ENCODE results near the gene ZNF280D.
"Not testable (repeated sequence)": the region's sequence is repeated elsewhere in the genome, so short reads cannot be mapped to it uniquely, and the experiment has no call there.

ZNF280D gene, protein sequence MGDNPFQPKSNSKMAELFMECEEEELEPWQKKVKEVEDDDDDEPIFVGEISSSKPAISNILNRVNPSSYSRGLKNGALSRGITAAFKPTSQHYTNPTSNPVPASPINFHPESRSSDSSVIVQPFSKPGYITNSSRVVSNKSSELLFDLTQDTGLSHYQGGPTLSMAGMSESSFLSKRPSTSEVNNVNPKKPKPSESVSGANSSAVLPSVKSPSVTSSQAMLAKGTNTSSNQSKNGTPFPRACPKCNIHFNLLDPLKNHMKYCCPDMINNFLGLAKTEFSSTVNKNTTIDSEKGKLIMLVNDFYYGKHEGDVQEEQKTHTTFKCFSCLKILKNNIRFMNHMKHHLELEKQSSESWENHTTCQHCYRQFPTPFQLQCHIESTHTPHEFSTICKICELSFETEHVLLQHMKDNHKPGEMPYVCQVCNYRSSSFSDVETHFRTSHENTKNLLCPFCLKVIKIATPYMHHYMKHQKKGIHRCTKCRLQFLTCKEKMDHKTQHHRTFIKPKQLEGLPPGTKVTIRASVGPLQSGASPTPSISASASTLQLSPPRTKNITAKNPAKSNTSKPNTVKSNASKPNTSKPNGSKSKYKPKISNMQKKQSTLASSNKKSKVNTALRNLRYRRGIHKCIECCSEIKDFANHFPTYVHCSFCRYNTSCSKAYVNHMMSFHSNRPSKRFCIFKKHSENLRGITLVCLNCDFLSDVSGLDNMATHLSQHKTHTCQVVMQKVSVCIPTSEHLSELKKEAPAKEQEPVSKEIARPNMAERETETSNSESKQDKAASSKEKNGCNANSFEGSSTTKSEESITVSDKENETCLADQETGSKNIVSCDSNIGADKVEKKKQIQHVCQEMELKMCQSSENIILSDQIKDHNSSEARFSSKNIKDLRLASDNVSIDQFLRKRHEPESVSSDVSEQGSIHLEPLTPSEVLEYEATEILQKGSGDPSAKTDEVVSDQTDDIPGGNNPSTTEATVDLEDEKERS

DNA sequence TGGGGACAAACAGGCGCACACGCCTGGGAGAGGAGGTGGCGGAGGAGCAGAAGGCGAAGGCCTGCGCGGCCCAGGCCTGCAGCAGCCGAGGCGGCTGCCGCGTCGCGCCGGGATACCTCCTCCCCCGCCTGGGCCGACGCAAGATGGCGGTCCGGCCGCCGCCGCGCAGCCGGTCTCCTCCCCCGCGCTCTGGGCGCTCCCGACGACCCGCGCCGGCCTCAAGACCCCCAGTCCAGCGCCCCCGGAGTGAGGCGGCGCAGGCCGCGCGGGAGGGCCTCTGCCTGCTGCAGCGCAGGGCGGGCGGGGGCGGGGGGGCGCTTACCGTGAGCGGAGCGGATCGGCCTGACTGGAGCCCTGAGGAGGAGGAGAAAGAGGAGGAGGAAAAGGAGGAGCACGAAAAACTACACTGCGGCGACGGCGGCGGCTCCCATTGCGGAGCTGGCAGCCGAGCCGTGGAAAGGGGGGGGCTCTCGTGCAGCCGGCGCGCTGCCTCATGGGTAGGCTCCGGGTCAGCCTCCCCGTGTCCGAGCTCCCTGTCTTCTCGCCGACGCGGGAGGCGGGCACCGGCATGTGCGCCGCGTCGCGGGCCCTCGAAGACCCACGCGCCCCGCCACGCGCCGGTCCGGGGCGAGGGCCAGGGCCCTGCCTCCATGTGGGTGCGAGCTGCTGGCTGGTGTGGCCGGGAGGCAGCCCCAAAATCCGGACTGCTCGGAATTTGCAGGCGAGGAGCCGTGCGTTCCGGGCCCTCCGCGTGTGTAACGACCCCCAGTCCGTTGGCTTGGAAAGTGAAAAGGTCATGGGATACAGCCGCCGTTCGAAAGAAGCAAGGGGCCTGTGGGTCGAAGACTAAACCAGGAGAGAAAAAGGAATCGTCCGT lies at the start of gene ZNF280D:
ZNF280D (minus strand) TSS at position 374 of the 877 bp plus-strand sequence. CDS start 26,400 bp downstream, outside the sequence.
- no peaks in the 10 kb centered on the region for H3K9me3 Mint-ChIP-seq
- H3K27me3 Mint-ChIP-seq = no peaks in the 10 kb centered on the region
- H3K36me3 Mint-ChIP-seq (ENCODE audit: low read depth) = peaks cover 19% of the 10 kb centered on the region
- H3K4me1 Mint-ChIP-seq (ENCODE audit: low read depth) = peaks cover 39% of the 10 kb centered on the region
- H3K27ac Mint-ChIP-seq = peak within 1 kb of the TSS; percentile 98
- H3K4me3 Mint-ChIP-seq = peak within 1 kb of the TSS; percentile 94

DNA sequence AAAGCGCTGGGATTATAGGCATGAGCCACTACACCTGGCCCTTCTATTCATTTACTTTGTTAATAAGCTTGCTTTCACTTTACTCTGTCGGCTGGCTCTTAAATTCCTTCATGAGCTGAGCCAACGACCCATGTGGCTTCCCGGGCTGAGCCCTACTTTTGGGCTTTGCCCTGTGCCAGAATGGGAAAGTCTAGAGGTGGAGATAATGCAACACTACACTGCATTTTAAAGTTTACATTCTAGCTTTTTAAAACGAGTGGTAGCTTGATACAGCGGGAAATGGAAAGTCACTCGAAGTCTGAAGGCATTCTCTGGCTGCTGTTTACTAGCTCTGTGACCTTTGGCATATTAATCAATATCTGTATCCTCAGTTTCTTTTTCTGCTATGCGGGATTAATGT lies 49.0 kb upstream of the ZNF280D start:
- Mint-ChIP-seq H3K27ac (no peak overlapping the region), H3K36me3 (ENCODE audit: low read depth) (peaks cover 6% of the 10 kb centered on the region), H3K9me3 (no peaks in the 10 kb centered on the region), H3K4me3 (no peak overlapping the region), H3K4me1 (ENCODE audit: low read depth) (peaks cover 26% of the 10 kb centered on the region), H3K27me3 (peaks cover 5% of the 10 kb centered on the region)

DNA sequence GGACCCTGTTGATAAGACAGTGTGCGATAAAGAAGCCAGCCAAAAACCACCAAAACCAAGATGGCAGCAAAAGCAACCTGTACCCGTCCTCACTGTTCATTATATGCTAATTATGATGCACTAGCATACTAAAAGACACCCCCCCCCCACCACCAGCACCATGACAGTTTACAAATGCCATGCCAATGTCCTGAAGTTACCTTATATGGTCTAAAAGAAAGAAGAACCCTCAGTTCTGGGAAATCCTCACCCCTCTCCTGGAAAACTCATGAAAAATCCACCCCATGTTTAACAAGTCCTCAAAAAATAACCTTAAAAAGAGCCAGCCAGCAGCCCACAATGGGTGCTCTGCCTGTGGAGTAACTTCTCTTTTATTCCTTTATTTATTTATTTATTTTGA lies 48.4 kb upstream of the ZNF280D start:
- Mint-ChIP-seq H3K27ac (no peak overlapping the region), H3K4me1 (ENCODE audit: low read depth) (peaks cover 20% of the 10 kb centered on the region), H3K36me3 (ENCODE audit: low read depth) (peaks cover 6% of the 10 kb centered on the region), H3K4me3 (no peak overlapping the region), H3K9me3 (no peaks in the 10 kb centered on the region), H3K27me3 (peaks cover 5% of the 10 kb centered on the region)

DNA sequence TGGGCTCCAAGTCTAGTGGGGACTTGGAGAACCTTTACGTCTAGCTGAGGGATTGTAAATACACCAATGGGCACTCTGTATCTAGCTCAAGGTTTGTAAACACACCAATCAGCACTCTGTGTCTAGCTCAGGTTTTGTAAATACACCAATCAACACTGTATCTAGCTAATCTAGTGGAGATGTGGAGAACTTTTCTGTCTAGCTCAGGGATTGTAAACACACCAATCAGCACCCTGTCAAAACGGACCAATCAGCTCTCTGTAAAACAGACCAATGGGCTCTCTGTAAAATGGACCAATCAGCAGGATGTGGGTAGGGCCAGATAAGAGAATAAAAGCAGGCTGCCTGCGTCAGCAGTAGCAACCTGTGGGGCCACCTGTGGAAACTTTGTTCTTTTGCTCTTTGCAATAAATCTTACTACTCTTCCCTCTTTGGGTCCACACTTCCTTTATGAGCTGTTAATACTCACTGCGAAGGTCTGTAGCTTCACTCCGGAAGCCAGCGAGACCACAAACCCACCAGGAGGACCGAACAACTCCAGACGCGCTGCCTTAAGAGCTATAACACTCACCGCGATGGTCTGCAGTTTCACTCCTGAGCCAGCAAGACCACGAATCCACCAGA lies 46.9 kb upstream of the ZNF280D start:
- H3K27ac Mint-ChIP-seq = peak overlapping the region; percentile 46
- H3K4me1 Mint-ChIP-seq (ENCODE audit: low read depth) = peaks cover 21% of the 10 kb centered on the region

DNA sequence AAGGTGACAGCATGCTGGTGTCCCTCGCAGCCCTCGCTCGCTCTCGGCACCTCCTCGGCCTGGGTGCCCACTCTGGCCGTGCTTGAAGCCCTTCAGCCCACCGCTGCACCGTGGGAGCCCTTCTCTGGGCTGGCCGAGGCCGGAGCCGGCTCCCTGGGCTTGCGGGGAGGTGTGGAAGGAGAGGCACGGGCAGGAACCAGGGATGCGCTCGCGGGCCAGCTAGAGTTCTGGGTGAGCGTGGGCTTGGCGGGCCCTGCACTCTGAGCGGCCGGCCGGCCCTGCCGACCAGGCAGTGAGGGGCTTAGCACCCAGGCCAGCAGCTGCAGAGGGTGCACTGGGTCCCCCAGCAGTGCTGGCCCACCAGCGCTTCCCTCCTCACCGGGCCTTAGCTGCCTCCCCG lies 46.1 kb upstream of the ZNF280D start:
- not testable (repeated sequence) for H3K4me3 Mint-ChIP-seq

More for the DNA sequence above, 46.9 kb upstream of the ZNF280D start:
- Mint-ChIP-seq H3K27me3 (peaks cover 10% of the 10 kb centered on the region), H3K4me3 (peak overlapping the region; percentile 32)
- H3K36me3 Mint-ChIP-seq (ENCODE audit: low read depth); H3K9me3 Mint-ChIP-seq: not testable (repeated sequence)

DNA sequence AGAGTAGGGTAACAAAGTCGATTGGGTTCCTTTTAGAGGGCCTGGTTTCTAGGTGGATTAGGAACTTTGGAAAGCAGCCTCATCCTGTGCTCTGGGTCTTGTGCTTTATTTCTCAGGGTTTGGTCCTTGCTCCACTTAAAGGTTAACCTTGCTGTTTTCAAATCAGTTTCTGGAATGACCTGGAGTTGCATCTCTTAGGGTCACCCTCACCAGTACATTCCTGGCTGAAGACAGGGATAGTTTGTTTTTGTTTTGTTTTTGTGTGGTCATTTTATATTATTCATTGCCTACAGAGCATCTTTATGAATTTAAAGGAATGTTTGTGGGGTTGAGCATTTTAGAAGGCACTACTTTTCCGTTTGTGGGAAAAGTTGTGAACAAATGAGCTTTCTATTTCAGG lies 45.5 kb upstream of the ZNF280D start:
- Mint-ChIP-seq H3K4me3 (no peak overlapping the region), H3K27ac (peak overlapping the region; percentile 28), H3K9me3 (no peaks in the 10 kb centered on the region), H3K4me1 (ENCODE audit: low read depth) (peaks cover 21% of the 10 kb centered on the region), H3K36me3 (ENCODE audit: low read depth) (peaks cover 6% of the 10 kb centered on the region), H3K27me3 (peaks cover 14% of the 10 kb centered on the region)

More for the DNA sequence above, 46.1 kb upstream of the ZNF280D start:
- H3K27ac Mint-ChIP-seq; H3K36me3 Mint-ChIP-seq (ENCODE audit: low read depth); H3K9me3 Mint-ChIP-seq: not testable (repeated sequence)
- Mint-ChIP-seq H3K27me3 (peaks cover 10% of the 10 kb centered on the region), H3K4me1 (ENCODE audit: low read depth) (peaks cover 21% of the 10 kb centered on the region)

DNA sequence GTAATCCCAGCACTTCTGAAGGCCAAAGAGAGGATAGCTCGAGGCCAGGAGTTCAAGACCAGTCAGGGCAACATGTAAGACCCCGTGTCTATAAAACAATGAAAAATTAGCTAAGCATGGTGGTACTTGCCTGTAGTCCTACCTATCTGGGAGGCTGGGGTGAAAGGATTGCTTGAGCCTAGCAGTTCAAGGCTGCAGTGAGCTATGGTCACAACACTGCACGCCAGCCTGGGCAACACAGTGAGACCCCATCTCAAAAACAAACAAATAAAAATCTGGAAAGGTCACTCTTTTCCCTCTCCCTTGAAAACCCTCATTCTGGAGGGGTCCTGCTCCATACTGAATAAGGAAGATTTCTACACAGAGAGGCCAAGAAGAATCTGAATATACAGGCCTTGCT lies 43.5 kb upstream of the ZNF280D start:
- peaks cover 17% of the 10 kb centered on the region for H3K27me3 Mint-ChIP-seq
- H3K4me3 Mint-ChIP-seq = no peak overlapping the region
- no peaks in the 10 kb centered on the region for H3K9me3 Mint-ChIP-seq
- peaks cover 6% of the 10 kb centered on the region for H3K36me3 Mint-ChIP-seq (ENCODE audit: low read depth)
- no peak overlapping the region for H3K27ac Mint-ChIP-seq
- peaks cover 21% of the 10 kb centered on the region for H3K4me1 Mint-ChIP-seq (ENCODE audit: low read depth)

DNA sequence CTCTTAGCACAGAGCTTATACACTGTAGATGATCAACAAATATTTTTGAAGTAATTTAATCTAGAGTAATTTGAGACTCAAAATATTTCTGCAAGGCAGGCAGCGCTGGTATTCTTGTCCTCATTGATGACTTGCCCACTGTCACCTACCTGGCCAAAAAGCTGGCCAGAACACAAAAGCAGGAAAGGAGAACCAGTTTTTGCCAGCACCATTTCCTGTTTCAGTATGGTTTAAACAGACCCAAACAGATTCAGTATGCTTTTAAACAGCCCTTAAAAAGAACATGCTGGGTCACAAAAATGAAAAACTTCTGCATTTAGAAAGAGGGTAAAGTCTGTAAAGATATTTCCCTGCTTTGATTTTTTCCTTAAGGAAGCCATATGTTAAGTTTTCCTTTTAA lies 42.3 kb upstream of the ZNF280D start:
- H3K36me3 Mint-ChIP-seq (ENCODE audit: low read depth) = peaks cover 6% of the 10 kb centered on the region
- no peak overlapping the region for H3K4me3 Mint-ChIP-seq
- no peak overlapping the region for H3K27ac Mint-ChIP-seq
- H3K4me1 Mint-ChIP-seq (ENCODE audit: low read depth) = peaks cover 16% of the 10 kb centered on the region
- peaks cover 17% of the 10 kb centered on the region for H3K27me3 Mint-ChIP-seq
- no peaks in the 10 kb centered on the region for H3K9me3 Mint-ChIP-seq

DNA sequence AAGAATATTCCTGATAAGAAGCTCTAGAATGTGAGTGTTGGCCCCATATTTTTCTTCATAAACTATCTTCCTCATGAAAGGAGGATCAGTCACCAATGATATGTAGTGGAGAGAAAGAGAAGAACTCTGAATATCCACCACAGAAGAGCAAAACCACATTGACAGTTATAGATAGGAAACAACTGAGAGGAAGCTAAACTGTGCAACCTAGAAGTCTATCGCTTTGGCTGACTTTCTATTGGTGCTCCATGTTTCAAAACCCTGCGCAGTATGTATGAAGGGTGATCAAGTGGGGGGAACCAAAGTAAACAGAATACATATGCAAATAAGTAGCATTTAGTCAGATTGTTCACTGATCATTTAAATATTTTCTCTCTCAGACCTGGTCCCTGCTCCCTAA lies 41.0 kb upstream of the ZNF280D start:
- no peak overlapping the region for H3K4me3 Mint-ChIP-seq
- no peaks in the 10 kb centered on the region for H3K9me3 Mint-ChIP-seq
- peaks cover 17% of the 10 kb centered on the region for H3K27me3 Mint-ChIP-seq
- no peaks in the 10 kb centered on the region for H3K36me3 Mint-ChIP-seq (ENCODE audit: low read depth)
- H3K27ac Mint-ChIP-seq = no peak overlapping the region
- peaks cover 8% of the 10 kb centered on the region for H3K4me1 Mint-ChIP-seq (ENCODE audit: low read depth)

DNA sequence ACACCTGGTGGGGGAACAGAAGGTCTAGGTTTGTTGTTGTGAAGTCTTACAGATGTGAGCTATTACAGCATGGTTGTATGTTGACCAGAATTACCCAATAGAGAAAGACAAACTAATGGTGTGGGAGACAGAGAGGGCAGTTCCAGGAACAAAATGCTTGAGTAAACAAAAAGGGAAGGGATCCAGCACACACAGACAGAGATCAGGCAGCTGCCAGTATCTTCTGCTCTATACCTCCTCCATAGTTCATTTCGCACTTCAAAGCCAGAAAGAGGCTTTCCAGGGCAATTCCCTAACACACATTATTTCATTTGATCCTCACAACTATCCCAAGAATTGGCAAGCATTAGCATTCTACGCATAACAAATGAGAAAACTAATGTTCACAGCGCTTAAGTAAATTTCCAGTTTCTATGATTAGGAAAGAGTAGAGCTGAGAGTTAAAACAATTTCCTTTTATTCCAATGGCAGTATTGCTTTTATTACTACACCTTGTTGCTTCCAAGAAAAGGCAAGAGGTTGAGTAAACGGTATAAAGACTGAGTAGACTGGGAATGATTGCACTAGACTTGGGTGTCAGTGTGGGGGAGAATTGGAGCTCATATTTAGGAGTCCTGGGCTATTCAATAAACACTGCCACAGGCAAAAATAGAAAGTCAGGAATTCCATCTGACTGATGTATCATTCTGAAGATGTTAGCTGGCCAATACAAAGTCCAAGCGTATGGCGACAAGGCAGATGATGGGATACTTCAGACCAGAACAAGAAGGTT lies 39.7 kb upstream of the ZNF280D start:
- Mint-ChIP-seq H3K4me3 (no peak overlapping the region), H3K9me3 (no peaks in the 10 kb centered on the region), H3K36me3 (ENCODE audit: low read depth) (no peaks in the 10 kb centered on the region), H3K4me1 (ENCODE audit: low read depth) (peaks cover 4% of the 10 kb centered on the region), H3K27me3 (peaks cover 12% of the 10 kb centered on the region), H3K27ac (no peak overlapping the region)

DNA sequence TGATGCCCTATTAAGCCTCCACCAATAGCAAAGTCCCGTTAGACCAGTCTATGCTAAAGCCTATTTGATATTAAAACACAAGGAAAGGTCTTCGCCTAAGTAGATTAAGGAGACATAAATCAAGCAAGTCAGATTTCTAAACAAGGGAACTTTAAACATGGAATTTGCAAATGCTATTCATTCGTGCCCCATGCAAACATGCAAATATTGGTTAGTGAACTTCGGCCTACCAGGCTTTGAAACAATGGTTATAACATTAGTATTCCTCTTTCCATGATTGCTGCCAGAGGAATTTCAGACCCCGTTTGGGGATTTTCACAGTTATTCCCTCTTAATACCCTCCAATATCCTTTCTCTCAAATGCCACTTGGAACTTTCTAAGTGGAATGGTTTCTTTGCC lies 36.9 kb upstream of the ZNF280D start:
- peaks cover 17% of the 10 kb centered on the region for H3K4me1 Mint-ChIP-seq (ENCODE audit: low read depth)
- no peak overlapping the region for H3K4me3 Mint-ChIP-seq
- no peak overlapping the region for H3K27ac Mint-ChIP-seq
- no peaks in the 10 kb centered on the region for H3K36me3 Mint-ChIP-seq (ENCODE audit: low read depth)
- no peaks in the 10 kb centered on the region for H3K9me3 Mint-ChIP-seq
- peaks cover 7% of the 10 kb centered on the region for H3K27me3 Mint-ChIP-seq

DNA sequence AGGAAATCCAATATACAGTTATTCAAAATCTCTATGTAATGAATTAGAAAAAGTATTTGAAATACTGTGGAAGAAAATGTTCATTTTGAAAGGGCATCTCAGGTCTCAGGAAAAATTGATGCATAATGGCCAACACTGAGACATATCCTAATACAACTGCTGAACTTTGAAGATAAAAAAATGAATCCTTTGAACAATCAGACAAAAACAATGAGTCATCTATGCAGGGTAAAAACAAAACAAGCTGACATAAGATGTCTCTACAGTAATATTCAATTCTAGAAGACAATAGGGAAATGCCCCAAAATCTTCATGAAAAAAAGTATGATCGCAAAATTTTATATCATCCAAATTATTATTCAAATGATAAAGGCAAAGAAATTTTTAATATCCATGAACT lies 34.0 kb upstream of the ZNF280D start:
- Mint-ChIP-seq H3K27me3 (no peaks in the 10 kb centered on the region), H3K36me3 (ENCODE audit: low read depth) (no peaks in the 10 kb centered on the region), H3K9me3 (no peaks in the 10 kb centered on the region), H3K4me1 (ENCODE audit: low read depth) (peaks cover 23% of the 10 kb centered on the region), H3K4me3 (no peak overlapping the region), H3K27ac (peak overlapping the region; percentile 78)

DNA sequence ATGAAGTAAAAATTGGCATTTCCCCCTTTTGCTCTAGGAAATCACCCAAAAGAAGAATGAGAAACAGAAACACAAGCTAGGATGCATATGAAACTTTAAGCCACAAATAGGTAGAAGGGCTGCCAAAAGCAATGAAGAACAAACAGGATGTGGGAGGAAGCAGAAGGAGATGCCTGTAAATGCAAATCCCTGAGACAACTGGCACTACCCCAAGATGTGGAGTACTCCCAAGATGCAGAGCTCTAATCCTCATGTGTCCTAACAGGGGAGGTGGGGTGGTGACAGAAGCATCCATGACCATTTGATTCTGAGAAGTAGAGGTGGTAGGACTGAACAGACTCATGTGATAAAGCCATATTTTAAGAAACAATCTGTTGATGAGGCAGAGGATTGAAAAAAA lies 31.9 kb upstream of the ZNF280D start:
- Mint-ChIP-seq H3K9me3 (no peaks in the 10 kb centered on the region), H3K4me1 (ENCODE audit: low read depth) (peaks cover 23% of the 10 kb centered on the region), H3K27ac (no peak overlapping the region), H3K4me3 (no peak overlapping the region), H3K36me3 (ENCODE audit: low read depth) (no peaks in the 10 kb centered on the region), H3K27me3 (no peaks in the 10 kb centered on the region)

Data from stimulated activated naive CD8-positive, alpha-beta T cell treated with anti-CD3 and anti-CD28 coated beads, Interleukin-15, Interleukin-2, amounts not matched to agents 100 ng/mL and 50 ng/mL, for 24 hours (primary cell).